GM18867 (cell line): ENCODE data around the gene CNGB1.

Experiments
- ATAC-seq: cut with Tn5 transposase; IDR thresholded peaks from one replicate; pipeline ENCODE4 v1.9.1; 2021; ENCODE audit warnings: mild to moderate bottlenecking, moderate library complexity; ENCODE audit not compliant: unreplicated experiment

CNGB1 gene

DNA sequence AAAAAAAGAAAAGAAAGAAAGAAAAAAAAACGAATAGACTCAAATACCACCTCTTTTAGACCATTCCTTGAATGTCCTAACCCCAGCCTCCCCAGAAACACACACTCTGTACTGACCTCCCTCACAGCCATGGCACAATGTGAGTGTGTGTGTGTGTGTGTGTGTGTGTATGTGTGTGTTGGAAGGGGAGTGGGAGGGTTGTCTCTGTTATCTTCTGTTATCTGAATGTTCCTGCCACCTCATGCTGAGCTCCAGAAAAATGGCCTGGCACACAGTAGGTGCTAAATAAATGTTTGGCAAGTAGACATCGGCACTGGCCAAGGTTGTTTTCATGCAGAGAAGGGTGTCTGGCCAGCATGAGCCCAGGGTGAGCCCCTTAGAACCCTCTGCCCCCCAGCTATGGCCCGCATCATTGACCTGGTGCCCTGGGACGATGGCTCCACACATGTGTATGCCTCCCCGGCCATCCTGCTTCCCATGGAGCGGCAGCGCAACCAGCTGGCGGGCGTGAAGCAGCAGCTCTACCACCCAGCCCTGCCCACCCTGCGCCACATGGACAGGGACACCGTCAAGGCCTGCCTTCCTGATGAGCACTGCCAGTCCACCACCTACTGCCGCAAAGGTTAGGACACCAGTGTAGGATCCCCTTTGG lies 6.6 kb upstream of the CNGB1 start:
- no peak for ATAC-seq

DNA sequence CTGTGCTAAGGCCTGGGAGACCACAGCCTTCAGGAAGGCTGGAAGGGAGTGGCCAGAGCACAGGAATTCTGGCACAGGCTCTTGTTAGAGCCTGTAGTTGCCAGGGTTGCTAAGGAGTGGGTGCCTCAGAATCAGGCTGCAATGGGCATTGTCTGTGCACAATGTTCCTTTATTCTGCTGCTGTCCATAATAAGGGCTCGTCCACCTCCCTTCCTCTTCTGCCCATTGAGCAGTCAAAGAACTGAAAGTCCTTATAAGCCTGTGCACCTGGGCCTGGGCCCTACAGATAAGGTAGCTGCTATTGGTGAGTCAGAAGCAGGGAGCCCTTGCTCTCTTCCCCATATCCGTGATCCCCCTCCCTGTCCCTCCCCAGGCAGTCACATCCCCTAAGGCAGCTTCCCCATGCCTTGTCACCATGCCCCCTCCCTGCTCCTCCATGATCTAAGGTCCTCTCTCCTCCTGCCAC lies 5.4 kb upstream of the CNGB1 start:
- ATAC-seq: no peak

DNA sequence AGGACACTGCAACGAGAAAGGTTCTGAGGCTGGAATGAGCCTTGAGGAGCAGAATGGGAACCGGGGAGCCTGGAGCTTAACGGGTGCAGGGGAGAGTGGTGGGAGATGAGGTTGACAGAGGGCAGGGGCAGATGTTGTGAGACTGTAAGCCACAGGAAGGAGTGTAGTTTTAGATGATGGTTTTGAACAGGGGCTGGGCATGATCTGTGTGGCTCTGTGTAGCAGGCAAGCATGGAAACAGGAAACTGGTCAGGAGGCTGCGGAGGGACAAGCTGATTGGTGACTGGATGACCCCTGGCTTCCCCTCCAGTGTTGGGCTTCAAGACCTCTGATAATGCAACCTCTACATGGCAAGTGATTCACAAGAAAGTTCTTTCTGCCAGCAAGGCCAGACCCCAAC lies 1.4 kb upstream of the CNGB1 start:
- no peak for ATAC-seq

DNA sequence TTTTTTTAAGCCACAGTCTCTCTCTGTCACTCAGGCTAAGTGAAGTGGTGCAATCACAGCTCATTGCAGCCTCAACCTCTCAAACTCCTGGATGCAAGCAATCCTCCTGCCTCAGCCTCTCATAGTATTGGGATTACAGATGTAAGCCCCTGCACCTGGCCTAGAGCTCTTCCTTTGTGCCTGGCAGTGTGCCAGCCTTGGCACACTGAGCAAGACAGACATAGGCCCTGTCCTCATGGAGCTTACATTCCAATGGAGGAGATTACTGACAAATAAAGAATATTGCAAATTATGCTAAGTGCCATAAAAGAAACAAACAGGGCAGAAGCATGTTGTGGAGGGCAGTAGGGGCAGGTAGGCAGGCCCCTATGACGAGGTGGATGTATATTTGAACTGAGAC lies 920 bp upstream of the CNGB1 start:
- ATAC-seq: no peak

DNA sequence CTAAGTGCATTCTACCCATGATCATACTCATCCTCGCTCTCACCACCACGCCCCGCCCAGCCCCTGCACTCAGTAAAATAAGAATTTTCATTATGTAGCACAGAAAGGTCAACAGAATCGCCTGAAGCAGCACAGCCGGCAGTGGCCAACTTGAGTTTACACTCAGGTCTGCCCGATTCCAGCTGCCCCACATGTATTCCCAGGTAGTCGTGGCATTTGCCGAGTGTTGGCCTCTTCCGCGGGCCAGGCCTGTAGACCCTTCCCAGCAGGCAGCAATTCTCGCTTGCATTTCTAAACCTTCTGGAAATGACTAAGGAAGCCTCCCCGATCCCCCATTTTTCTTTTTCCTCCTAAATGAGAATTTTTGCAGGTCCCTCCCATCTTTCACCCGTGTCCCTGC lies 609 bp downstream of the CNGB1 start:
- no peak for ATAC-seq

DNA sequence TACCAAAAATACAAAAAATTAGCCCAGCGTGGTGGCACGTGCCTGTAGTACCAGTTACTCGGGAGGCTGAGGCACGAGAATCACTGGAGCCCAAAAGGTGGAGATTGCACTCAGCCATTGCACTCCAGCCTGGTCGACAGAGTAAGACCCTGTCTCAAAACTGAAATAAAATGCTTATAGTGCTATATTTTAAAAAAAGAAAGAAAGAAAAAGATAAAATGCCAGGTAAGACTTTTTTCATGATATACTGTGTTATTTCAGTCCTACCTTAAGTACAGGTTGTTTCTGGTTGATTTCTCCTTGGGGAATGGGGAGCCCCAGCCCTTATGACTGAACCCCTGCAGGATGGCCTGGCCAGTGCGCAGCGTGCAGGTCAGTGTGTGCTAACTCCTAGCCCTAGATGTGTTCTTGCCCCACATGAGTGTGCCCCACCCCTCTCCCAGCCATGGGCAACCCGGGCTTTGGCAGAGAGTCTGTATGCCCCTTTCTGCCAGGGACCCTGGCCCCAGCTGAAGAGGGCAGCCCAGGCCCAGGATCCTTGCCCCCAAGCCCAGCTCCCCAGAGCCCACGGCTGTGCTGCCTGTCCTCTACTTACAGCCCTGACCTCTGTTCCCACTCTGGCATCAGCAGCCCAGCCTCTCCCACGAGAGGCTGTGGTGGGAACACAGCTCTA lies 1.3 kb downstream of the CNGB1 start:
- ATAC-seq: no peak

DNA sequence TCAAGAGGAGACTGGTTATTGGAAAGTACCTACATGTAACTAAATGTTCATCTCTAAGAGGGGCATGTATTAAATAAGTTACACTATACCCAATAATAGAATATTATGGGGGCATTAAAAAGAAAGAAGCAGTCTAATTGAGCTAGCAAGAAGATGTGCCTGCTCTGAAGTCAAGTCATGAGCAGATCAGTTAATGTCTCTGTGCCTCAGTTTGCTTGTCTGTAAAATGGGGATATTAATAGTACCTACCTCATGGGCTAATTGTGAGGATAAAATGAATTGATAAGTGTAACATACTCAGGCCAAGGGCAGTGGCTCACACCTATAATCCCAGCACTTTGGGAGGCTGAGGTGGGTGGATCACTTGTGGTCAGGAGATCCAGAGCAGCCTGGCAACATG lies 3.0 kb downstream of the CNGB1 start:
- no peak for ATAC-seq

DNA sequence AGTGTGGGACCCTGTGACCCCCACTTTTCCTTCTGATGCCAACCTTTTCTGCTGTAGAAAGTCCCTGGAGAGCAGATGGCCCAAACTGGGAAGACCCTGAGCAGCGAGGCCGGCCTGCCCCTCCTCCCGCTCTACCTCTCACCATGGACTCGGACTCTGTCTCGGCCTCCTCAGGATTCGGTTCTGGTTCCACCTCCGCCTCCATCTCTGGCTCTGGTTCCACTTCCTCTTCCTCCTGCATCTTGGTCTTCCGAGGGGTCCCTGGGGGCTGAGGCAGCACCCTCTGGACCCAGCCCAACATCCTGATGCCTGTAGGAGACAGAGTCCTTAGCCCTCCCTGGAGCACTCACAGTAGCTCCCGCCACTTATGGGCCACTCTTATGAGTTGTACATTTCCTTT lies 3.9 kb downstream of the CNGB1 start:
- no peak for ATAC-seq

DNA sequence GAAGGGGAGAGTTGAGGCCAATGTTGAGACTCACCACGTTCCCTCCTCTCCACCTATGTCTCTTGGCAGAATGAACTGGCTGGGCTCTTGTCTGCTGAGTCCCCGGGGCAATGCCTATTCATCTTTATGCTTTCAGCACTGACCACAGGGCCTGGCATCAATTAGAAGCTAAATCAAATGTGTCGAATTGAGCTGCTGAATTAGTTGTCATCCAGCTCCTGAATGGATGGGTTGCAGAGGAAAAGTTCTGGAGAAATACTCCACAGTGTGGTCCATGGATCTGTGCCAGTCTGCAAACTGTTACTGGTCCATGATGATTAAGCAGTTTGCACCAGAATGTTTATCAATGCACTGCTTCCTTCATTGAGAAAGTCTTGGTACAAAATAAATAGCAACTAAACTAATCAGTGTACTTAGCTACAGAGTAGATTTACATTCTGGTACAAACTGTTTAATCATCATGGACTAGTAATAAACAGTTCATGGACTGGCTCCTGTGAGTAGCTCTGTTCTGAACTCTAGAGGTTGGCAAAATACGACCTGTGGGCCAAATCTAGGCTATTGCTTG lies 4.6 kb downstream of the CNGB1 start:
- ATAC-seq: no peak

DNA sequence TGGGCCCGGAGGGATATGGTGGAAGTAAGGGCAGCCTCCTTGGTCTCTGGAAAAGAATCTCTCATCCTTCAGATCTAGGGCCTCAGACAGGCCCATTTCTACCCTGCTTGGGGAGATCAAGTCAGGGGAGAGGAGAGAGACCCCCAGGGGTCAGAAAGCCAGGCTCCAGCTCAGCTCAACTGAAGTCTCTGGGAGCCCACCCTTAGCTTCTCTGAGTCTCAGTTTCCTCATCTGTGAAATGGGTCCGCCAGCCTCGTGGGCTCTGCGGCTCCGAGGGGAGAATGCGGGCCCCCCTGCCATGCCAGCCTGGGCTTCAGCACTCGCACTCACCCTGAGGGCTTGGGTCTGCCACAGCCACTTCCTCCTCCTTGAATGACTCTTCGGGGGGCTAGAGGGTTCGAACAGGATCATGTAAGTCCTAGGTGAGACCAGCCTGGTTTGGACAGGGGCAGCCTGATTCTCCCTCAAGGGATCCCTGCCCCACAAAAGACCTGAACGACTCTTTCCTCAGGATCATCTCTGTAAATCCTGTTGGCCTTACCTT lies 6.7 kb downstream of the CNGB1 start:
- ATAC-seq: no peak

DNA sequence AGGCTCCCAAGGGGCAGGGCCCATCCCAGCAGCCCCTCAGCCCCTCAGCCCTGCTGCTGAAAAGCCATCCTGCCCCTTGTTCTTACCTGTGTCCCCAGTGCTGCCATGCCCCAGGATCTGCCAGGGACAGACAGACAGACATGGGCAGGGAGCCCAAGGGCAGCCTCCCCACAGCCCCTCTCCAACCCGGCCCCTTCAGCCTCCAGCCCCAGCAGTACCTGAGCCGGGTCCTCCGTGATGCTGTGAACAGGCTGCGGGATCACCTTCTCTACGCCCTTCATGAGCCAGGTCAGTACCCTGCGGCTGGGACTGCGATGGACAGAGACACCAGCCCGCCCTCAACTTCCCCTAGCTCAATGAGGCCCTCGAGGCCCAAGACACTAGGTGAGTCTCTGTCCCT lies 8.2 kb downstream of the CNGB1 start:
- no peak for ATAC-seq

DNA sequence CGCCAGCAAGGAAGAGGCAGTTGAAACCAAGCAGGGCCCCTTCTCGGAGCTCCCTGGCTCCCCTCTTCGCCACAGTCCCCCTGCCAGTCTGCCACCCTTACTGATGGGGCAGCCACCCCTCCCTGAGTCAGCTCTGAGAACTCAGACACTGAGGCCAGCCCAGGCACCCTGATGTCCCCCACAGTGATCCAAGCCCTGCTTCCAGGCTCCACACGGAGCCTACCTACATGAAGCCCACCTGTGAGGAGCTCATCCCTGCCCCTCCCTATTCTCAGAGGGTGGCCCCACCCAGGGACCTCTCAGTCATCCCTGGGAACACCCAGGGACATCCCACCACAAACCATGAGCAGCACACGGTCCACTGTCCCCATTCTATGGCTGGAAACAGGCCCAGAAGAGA lies 8.9 kb downstream of the CNGB1 start:
- no peak for ATAC-seq

DNA sequence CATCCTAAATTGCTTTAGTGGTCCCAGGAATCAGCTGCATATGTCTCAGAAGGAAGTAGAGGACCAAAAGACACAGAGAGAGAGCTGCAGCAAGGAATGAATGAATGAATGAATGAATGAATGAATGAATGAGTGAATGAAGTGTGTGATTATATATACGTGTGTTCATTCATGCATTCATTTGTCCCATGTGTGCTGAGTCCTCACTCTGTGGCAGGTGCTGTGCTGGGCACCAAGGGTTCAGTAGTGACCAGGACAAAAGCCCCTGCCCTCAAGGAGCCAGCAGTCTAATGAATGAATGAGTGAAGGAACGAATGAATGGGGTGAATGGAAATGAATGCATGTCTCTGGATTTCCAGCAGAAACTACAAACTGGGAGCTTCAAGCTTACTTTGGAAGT lies 9.4 kb downstream of the CNGB1 start:
- no peak for ATAC-seq

DNA sequence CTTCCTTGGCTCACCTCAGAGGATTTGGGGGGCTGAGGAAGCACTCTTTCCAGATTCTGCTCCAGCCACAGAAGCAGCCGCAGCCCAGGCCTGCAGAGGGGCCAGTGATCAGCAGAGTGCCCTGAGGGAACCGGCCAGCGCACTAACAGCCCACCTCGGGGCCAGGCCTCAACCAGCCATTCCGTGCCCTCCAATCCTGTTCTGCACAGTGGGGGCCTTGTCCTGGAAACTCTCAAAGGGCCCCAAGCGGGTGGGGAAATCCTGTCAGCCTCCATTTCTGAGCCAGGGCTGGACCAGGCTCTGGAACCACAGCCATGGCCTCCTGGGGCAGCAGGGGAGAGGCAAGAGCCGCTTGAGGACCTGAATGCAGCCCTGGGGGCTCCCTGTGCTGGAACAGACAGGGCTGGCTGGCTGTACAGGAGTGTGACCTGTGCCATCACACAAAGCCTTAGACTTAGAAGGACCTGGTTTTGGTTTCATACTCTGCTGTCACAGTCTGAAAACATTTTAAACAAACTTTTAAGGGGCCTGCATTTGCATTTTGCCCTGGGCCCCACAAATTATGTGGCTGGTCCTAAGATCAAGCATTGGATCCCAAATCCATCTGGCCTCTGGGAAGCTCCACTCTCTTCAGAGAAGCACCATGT lies 10.0 kb downstream of the CNGB1 start:
- peak; percentile 65 for ATAC-seq

DNA sequence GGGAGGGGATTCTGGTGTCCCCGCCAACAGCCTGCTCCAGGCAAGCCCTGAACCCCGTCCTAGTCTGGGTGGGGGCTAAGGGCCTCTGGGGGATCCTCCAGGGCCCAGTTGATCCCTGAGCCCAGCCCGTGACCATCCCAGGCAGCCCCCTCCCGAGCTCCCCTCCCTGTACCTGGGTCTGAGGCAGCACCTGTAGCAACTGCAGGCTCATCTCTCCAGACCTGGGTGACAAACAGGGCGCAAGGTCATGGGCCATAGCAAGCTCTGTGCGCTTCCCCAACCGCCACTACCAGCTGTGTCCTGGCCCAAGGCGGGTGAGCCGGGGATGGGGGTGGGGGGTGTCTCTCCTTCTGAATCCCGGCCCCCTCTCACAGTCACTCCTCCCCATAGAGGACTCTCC lies 10.6 kb downstream of the CNGB1 start:
- ATAC-seq: no peak

DNA sequence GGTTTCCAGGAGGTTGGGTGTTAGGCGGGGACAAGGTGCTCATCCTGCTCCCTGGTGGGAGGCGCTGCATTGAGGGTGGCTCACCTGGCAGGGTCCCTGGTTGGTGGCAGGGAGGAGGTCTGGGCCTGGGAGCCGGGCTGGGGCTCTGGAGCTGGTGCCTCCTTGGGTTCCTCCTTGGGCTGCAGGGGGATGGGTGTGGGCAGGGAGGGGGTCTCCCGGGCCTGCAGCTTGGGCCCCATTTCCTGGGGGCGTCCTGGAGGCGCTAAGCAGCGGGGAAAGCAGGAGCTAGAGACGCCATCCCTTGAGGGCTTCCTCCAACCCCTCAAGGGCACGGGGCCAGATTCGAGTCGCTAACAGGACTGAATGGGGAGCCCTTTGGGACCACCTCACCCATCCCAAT lies 11.1 kb downstream of the CNGB1 start:
- no peak for ATAC-seq

DNA sequence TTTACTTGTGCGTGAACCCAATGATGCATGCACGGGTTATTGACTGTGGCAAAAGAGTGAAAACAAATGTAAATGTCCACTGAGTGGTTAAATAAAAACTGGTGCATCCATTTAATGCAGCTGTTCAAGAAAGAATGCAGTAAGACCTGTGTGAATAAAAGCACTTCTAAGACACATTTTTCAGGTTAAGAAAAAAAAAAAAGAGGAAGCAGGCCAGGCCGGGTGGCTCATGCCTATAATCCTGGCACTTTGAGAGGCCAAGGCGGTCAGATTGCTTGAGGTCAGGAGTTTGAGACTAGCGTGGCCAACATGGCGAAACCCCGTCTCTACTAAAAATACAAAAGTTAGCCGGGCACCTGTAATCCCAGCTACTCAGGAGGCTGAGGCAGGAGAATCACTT lies 11.8 kb downstream of the CNGB1 start:
- no peak for ATAC-seq

DNA sequence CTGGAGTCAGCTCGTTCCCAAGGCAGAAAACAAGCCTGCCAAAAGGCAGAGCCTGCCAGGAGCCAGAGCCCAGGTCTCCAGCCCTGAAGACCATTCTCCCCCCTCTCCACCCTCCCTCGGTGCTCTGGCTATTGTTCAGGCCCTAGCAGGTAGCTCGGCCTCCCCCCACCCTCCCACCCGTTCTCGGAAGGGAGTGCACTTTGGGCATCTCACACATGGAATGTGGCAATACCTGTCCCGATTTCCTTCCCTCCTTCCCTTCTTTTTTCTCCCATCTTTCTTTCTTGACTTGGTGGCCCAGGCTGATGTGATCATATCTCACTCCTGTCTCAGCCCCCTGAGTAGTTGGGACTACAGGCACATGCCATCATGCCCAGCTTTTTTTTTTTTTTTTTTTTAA lies 12.4 kb downstream of the CNGB1 start:
- ATAC-seq: no peak

DNA sequence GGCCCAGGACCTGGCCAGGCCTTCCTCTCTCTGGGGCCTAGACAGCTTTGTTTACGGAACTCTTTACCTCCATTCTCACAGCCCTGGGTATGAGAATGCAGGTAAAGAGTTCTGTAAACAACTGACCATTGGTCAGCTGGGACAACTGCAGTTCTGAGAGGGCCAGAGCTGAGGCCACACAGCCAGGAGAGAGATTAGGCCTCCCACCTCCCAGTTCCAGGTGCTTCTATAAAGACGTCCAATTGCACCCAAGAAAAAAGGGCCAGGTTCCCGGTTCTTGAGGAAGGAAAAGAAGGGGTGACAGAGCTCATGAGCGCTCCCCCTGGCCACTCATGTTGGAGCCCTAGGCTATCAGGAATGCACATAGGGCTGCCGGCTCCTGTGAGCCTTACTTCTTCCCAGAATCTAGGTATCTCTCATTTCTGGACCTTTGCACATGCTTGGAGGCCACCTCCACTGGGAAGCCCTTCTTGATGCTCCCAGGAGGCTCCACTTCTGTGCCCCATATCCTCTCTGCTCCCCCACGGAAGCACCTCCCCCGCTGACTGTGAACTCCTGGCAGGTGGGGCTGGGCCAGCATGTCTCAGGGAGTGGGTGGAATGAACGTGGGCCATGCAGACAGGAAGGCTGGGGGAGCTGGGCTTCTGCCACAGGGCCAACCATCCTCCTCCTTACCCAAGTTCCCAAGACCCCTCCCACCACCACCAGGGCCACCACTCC lies 13.1 kb downstream of the CNGB1 start:
- no peak for ATAC-seq

DNA sequence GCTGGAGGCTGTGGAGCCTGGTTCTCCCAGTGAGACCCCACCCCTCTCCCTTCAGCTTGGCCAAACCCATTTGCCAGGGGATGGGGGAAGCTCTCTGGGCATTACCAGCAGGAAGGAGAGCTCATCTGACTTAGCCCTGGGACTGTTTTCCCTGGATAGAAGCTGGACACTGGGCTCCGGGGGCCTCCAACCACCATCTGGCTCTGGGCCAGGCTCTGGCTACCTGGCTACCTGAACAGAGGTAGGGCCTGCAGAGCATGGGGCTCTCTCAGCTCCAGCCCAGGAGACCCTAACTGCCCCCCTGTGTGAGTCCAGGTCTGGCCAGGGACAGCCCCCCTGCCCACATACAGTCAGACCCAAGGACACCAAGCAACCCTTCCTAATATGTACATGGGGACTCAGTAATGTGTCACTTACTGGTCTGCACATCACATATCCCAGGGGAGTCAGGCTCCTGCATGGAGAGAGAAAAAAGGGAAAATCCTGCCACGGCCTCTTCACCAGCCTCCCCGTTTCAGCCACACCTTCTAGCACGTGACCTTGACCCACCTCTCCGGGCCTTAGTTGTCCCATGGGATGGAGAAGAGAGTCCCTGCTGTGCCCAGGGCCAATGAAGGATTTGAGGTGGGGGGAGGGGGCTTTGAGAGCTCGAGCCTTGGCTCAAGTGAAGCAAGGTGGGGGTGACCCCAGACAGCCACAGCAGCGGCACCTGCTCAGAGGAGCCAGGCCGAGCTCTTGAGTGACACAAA lies 13.8 kb downstream of the CNGB1 start:
- ATAC-seq: no peak
